HG03045 (cell line): Measurements from ENCODE around the gene CLEC12A.
A peak's percentile ranks its signal among the peaks of the same experiment; 100 is the strongest.
"Not testable (repeated sequence)": the region's sequence is repeated elsewhere in the genome, so short reads cannot be mapped to it uniquely, and the experiment has no call there.

Source experiments
- ATAC-seq: cut with Tn5 transposase; IDR thresholded peaks from one replicate; pipeline ENCODE4 v1.9.1; 2021; ENCODE audit warnings: mild to moderate bottlenecking, moderate library complexity; ENCODE audit not compliant: unreplicated experiment

The CLEC12A gene

GRCh38 chr12:9971181-9971580 lies at the start of gene CLEC12A:
Gene CLEC12A (plus strand): TSS chr12:9971409. CDS start chr12:9971597, 188 bp downstream.
- ATAC-seq = no peak

GRCh38 chr12:9922429-9922828 lies 48.8 kb upstream of the CLEC12A start:
- no peak for ATAC-seq

GRCh38 chr12:9925705-9926393 lies 45.4 kb upstream of the CLEC12A start:
- no peak for ATAC-seq

GRCh38 chr12:9926876-9927275 lies 44.3 kb upstream of the CLEC12A start:
- no peak for ATAC-seq

- no peak for ATAC-seq
These were observed 42.6 kb upstream of the CLEC12A start for GRCh38 chr12:9928607-9929006.

- no peak for ATAC-seq
These were observed 40.0 kb upstream of the CLEC12A start for GRCh38 chr12:9931245-9931644.

- no peak for ATAC-seq
These were observed 38.9 kb upstream of the CLEC12A start, which contains the start of gene CLEC2A for GRCh38 chr12:9932270-9932669. Gene CLEC2A (minus strand): TSS chr12:9932370. CDS start chr12:9932329, 41 bp downstream.

DNA sequence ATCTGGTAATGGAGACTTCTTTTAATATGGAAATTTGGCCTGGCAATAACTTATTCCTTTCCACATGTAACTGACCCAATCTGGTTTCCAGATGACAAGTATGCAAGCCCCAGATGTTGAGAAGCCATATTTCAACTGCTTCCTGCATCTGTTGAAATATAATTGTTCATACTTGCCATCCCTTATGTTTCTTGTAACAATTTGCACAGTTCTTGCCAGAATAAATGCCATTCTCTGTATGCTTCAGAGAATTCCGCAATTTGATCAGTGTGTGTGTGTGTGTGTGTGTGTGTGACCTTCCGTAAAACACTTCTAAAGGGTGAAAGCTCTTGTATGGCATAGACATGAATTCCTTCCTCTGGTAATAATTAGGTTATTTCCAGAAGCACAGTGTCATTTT lies 37.3 kb upstream of the CLEC12A start:
- no peak for ATAC-seq

DNA sequence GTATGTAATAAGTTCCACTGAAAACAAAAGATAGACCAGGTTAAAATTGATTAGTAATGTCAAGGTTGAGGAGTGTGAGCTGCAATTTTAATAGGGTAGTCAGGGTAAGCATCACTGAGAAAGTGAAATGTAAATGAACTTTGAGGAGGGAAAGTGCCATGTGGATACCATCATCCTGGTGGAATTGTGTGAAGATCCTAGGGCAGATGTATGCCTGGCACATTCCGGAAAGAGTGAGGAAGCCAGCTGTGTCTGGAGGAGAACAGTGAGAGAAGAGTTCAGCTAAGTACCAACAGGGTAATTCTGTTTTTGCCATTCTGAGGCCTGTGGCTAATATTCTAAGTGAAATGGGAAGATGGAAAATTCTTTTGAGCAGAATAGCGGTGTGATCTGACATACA lies 36.2 kb upstream of the CLEC12A start:
- no peak for ATAC-seq

DNA sequence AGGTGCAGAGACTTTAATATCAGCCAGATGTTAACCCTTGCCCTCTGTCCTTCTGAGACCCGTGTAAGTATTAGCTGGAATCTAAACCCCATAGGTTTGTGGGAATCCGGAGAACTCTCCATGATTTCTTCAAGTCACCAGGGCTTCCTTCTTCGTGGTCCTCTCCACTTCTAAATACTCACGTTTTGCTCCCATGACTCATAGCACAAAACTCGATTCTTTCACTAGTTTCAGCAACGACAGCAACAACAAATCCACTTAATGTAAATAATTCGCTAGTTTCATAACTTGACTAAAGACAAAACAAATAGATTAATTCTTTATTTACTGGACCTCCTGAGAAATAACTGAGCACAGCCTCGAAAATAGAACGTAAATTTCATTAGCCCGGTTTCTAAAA lies 34.6 kb upstream of the CLEC12A start:
- ATAC-seq = no peak

GRCh38 chr12:9940375-9940774 lies 30.8 kb upstream of the CLEC12A start:
- ATAC-seq = no peak

GRCh38 chr12:9941838-9942237 lies 29.4 kb upstream of the CLEC12A start:
- ATAC-seq = no peak

GRCh38 chr12:9943240-9943639 lies 28.0 kb upstream of the CLEC12A start:
- ATAC-seq = no peak

- no peak for ATAC-seq
These were observed 26.8 kb upstream of the CLEC12A start for GRCh38 chr12:9944391-9944790.

DNA sequence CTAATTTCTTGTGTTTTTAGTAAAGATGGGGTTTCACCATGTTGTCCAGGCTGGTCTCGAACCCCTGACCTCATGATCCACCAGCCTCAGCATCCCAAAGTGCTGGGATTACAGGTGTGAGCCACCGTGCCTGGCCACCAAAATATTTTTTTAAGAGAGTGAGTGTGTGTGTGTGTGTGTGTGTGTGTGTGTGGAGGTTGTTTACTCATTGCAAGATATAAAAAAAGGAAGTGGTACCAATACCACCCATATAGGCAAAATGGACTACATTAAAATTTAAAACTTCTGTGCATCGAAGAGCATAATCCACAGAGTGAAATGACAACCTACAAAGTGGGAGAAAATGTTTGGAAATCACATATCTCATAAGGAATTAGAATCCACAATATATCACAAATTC lies 23.5 kb upstream of the CLEC12A start:
- no peak for ATAC-seq

- ATAC-seq = peak; percentile 96
These were observed 22.5 kb upstream of the CLEC12A start for GRCh38 chr12:9948606-9949296.

DNA sequence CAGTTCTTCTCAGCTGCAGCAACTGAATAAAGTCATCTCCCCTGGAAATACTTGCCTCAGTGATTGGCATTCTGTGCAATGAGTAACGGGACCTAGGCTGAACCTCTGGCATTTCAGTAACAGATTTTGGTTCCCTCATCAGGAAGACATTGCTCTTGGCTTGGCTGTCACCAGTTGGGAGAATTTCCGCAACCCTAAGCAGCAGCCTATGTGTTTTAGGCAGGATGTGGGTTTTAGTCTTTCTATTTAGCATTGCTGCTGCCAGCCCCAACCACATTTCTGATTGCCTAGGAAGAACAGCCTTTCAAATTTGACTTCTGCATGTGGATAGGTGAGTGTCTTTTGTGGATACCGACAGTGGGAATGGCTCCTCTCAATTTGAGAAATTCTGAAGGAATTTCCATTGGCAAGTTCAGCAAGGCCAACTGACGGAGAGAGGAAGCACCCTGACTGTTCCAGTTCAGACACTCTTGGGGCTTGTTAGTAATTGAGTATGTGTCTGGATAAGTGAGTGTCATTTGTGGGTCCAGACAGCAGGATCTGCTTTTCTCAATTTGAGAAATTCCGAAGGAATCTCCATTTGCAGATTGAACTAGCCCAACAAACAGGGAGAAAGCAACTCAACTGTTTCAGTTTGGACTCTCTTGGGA lies 20.1 kb upstream of the CLEC12A start:
- ATAC-seq = no peak

DNA sequence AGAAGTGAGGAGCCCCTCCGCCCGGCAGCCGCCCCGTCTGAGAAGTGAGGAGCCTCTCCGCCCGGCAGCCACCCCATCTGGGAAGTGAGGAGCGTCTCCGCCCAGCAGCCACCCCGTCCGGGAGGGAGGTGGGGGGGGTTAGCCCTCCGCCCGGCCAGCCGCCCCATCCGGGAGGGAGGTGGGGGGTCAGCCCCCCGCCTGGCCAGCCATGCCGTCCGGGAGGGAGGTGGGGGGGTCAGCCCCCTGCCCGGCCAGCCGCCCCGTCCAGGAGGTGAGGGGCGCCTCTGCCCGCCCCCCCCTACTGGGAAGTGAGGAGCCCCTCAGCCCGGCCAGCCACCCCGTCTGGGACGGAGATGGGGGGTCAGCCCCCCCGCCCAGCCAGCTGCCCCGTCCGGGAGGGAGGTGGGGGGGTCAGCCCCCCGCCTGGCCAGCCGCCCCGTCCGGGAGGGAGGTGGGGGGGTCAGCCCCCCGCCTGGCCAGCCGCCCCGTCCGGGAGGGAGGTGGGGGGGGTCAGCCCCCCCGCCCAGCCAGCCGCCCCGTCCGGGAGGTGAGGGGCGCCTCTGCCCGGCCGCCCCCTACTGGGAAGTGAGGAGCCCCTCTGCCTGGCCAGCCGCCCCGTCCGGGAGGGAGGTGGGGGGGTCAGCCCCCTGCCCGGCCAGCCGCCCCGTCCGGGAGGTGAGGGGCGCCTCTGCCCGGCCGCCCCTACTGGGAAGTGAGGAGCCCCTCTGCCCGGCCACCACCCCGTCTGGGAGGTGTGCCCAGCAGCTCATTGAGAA lies 18.1 kb upstream of the CLEC12A start:
- ATAC-seq = not testable (repeated sequence)

DNA sequence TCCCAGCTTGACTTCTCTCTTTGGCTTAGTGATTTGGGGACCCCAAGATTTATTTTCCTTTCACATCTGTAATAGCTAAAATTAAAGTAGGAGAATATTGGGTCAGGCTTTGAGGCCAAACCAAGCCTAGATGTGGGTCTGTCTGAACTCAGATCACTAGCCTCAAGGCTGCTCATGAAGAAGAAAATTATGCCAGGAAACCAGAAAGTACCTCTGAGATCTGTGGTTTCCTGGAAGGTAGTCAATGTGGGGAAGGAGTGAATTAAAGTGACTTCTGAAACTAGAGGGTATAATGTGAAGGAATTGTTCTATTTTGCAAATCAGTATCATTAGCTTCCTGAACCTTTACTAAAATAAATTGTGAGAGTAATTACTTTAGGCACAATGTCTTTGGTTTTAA lies 13.4 kb upstream of the CLEC12A start:
- ATAC-seq = no peak

- ATAC-seq = no peak
These were observed 10.6 kb upstream of the CLEC12A start for GRCh38 chr12:9960590-9960989.

DNA sequence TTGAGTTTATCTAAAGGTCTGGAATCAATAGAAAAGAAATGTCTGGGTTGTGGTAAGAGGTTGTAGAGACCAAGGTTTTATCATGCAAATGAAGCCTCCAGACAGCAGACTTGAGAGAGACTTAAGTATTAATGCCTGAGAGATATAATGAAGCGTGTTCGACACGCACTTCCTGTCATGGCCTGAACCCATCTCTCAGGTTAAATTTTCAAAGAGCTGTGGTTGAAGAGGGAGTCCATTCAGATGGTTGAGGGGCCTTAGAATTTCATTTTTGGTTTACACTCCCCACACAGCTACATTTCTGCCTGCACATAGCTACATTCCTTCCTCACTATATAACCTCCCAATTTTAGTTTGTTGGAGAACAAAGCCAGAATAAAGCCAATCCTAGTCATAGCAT lies 10.1 kb upstream of the CLEC12A start:
- ATAC-seq = no peak
